SK-N-MC (cell line): ENCODE measurements around the gene LDHAL6B.

Source experiments
- EZH2 ChIP-seq: fragments of 200-600 bp; sonication (generic); IDR thresholded peaks from one replicate; pipeline ENCODE4 v1.6.1; 2017; ENCODE audit warnings: antibody characterized with exemption
- POLR2AphosphoS5 ChIP-seq: IDR thresholded peaks from 2 replicates; pipeline ENCODE4 v1.6.1; 2012; ENCODE audit warnings: mild to moderate bottlenecking, low read depth, low read length, borderline replicate concordance

GRCh38 chr15:59217876-59218498 is 11.3 kb downstream of the LDHAL6B start:
- TF ChIP-seq EZH2 (no peak), POLR2AphosphoS5 (no peak)
